Glomerular visceral epithelial cell (primary cell): ENCODE measurements around the gene MPP4.

Experiments used
- DNase-seq: peaks from one replicate; pipeline ENCODE4 v3.0.0-alpha.2; 2016; ENCODE audit errors: extremely low spot score

MPP4 gene

GRCh38 chr2:201698588-201699226, at the start of gene MPP4:
Gene MPP4, minus strand, starts transcription at chr2:201698644. Its CDS starts 4,690 bp downstream, at chr2:201693954.
- DNase-seq, result peak; percentile 14

GRCh38 chr2:201746551-201746950, 48.1 kb upstream of the MPP4 start:
- no peak for DNase-seq

GRCh38 chr2:201735486-201735885, 37.0 kb upstream of the MPP4 start:
- DNase-seq, result no peak

- DNase-seq, result no peak
These were observed 35.7 kb upstream of the MPP4 start for GRCh38 chr2:201734111-201734510.

GRCh38 chr2:201733544-201733943, 35.1 kb upstream of the MPP4 start:
- DNase-seq, result no peak

- DNase-seq, result no peak
These were observed 32.3 kb upstream of the MPP4 start for GRCh38 chr2:201730651-201731285.

- peak; percentile 40 for DNase-seq
These were observed 17.0 kb upstream of the MPP4 start for GRCh38 chr2:201715459-201715858.

- no peak for DNase-seq
These were observed 14.3 kb upstream of the MPP4 start for GRCh38 chr2:201712726-201713125.

- DNase-seq, result no peak
These were observed 11.3 kb upstream of the MPP4 start for GRCh38 chr2:201709747-201710146.

GRCh38 chr2:201709049-201709448, 10.6 kb upstream of the MPP4 start:
- DNase-seq, result no peak

- no peak for DNase-seq
These were observed 9.3 kb upstream of the MPP4 start for GRCh38 chr2:201707753-201708152.

- no peak for DNase-seq
These were observed 8.7 kb upstream of the MPP4 start for GRCh38 chr2:201707142-201707541.

GRCh38 chr2:201704536-201704935, 6.1 kb upstream of the MPP4 start:
- no peak for DNase-seq

GRCh38 chr2:201701646-201702045, 3.2 kb upstream of the MPP4 start:
- DNase-seq, result no peak

- DNase-seq, result no peak
These were observed 972 bp upstream of the MPP4 start for GRCh38 chr2:201699416-201699815.

- peak; percentile 38 for DNase-seq
These were observed 545 bp downstream of the MPP4 start for GRCh38 chr2:201697899-201698298.

- peak; percentile 56 for DNase-seq
These were observed 2.2 kb downstream of the MPP4 start for GRCh38 chr2:201696151-201696659.

GRCh38 chr2:201685156-201685555, 13.3 kb downstream of the MPP4 start:
- DNase-seq, result no peak

GRCh38 chr2:201680743-201681142, 17.7 kb downstream of the MPP4 start:
- no peak for DNase-seq

GRCh38 chr2:201678401-201678800, 20.0 kb downstream of the MPP4 start:
- no peak for DNase-seq

- no peak for DNase-seq
These were observed 23.0 kb downstream of the MPP4 start for GRCh38 chr2:201675454-201675853.

- DNase-seq, result no peak
These were observed 23.6 kb downstream of the MPP4 start for GRCh38 chr2:201674794-201675193.

GRCh38 chr2:201674298-201674697, 24.1 kb downstream of the MPP4 start:
- DNase-seq, result no peak
